ENCODE data around the gene KHDC4. TPM values are rescaled to one million over a fixed set of nuclear protein-coding genes. Genes with fewer than 3 reads are reported as not detected.

Gene KHDC4
- polyA plus RNA-seq, 1 donor from 2014 or later, result 97.1 TPM

DNA sequence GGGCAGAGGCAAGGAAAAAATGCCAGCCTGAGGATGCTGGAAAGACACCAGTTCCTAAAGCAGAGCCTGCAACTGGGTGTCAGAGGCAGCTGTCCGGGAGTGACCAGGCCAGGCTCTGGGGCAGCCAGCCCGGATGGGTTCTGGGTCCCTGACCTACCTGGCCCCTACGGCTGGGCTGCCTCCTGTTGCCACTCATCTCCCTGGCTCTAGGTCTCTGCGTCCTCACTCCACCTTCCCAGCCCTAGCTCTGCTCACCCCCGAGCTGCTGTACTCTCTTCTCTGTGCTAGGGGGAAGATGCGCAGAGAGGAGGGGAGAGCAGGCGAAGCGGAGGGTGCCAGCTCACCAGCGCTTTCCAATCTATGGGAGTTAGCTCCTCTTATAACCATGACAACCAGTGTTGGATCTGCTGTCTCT is 35.2 kb upstream of the KHDC4 start:
- Histone ChIP-seq H3K27me3 (ENCODE audit: insufficient read depth, low read depth, low read length) (no peaks in the 10 kb centered on the region), H3K36me3 (ENCODE audit: insufficient read depth, low read length) (peaks cover 9% of the 10 kb centered on the region), H3K9me2 (ENCODE audit: insufficient read depth, low read length) (no peaks in the 10 kb centered on the region), H3K9ac (ENCODE audit: low read length) (no peak overlapping the region), H3K9me3 (ENCODE audit: low read length) (no peaks in the 10 kb centered on the region), H3K4me3 (ENCODE audit: low read length) (no peak overlapping the region), H3F3A (ENCODE audit: insufficient read depth, low read length, poor library complexity, severe bottlenecking) (no peaks in the 10 kb centered on the region), H3K79me2 (replicated peaks; ENCODE audit: insufficient read depth, low read length) (peaks cover 51% of the 10 kb centered on the region), H3K4me2 (ENCODE audit: low read length) (no peak overlapping the region), H4K20me1 (ENCODE audit: insufficient read depth) (no peaks in the 10 kb centered on the region), H3K27ac (ENCODE audit: low read length) (no peak overlapping the region), H2AFZ (ENCODE audit: low read depth, low read length) (no peak overlapping the region)
- TF ChIP-seq EZH2 (IDR thresholded peaks at IDR 0.05; ENCODE audit: borderline replicate concordance, insufficient read depth, low read length, poor library complexity, severe bottlenecking) (no peak), TAF1 (IDR thresholded peaks at IDR 0.05; ENCODE audit: low read depth) (no peak), MXI1 (conservative IDR thresholded peaks at IDR 0.05; ENCODE audit: poor library complexity, severe bottlenecking) (no peak), EP300 (conservative IDR thresholded peaks at IDR 0.05; ENCODE audit: poor library complexity, severe bottlenecking) (no peak), RAD21 (conservative IDR thresholded peaks at IDR 0.05) (no peak)
- TF ChIP-seq, protein P1, sequence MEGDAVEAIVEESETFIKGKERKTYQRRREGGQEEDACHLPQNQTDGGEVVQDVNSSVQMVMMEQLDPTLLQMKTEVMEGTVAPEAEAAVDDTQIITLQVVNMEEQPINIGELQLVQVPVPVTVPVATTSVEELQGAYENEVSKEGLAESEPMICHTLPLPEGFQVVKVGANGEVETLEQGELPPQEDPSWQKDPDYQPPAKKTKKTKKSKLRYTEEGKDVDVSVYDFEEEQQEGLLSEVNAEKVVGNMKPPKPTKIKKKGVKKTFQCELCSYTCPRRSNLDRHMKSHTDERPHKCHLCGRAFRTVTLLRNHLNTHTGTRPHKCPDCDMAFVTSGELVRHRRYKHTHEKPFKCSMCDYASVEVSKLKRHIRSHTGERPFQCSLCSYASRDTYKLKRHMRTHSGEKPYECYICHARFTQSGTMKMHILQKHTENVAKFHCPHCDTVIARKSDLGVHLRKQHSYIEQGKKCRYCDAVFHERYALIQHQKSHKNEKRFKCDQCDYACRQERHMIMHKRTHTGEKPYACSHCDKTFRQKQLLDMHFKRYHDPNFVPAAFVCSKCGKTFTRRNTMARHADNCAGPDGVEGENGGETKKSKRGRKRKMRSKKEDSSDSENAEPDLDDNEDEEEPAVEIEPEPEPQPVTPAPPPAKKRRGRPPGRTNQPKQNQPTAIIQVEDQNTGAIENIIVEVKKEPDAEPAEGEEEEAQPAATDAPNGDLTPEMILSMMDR (IDR thresholded peaks at IDR 0.05; ENCODE audit: poor library complexity, severe bottlenecking), result no peak

DNA sequence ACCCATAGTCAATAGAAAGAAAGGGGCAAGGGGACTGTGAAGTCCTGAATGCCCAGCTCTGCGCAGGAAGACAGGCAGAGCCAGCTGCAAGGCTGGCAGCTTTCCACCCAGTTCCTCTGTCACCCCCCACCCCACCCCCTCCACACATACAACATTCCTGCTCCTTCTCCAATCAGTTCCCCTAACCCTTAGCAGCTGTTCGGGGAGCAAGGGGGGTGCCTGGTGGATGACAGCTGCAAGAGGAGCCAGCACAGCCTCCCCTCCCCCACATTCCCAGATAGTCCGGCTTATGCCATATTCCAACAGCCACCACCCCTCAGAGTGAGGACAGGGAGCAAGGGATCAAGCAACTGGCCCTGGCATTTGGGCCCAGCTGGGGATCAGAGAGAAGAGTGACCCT is 34.5 kb upstream of the KHDC4 start:
- TF ChIP-seq MXI1 (conservative IDR thresholded peaks at IDR 0.05; ENCODE audit: poor library complexity, severe bottlenecking) (no peak), EZH2 (IDR thresholded peaks at IDR 0.05; ENCODE audit: borderline replicate concordance, insufficient read depth, low read length, poor library complexity, severe bottlenecking) (no peak)
- Histone ChIP-seq H3F3A (ENCODE audit: insufficient read depth, low read length, poor library complexity, severe bottlenecking) (no peaks in the 10 kb centered on the region), H3K79me2 (replicated peaks; ENCODE audit: insufficient read depth, low read length) (peaks cover 44% of the 10 kb centered on the region), H2AFZ (ENCODE audit: low read depth, low read length) (no peak overlapping the region), H3K9me2 (ENCODE audit: insufficient read depth, low read length) (no peaks in the 10 kb centered on the region), H3K27ac (ENCODE audit: low read length) (no peak overlapping the region), H3K36me3 (ENCODE audit: insufficient read depth, low read length) (peaks cover 9% of the 10 kb centered on the region), H3K27me3 (ENCODE audit: insufficient read depth, low read depth, low read length) (no peaks in the 10 kb centered on the region), H3K4me2 (ENCODE audit: low read length) (no peak overlapping the region), H3K9me3 (ENCODE audit: low read length) (no peaks in the 10 kb centered on the region), H3K4me3 (ENCODE audit: low read length) (no peak overlapping the region), H4K20me1 (ENCODE audit: insufficient read depth) (no peaks in the 10 kb centered on the region), H3K9ac (ENCODE audit: low read length) (no peak overlapping the region)

DNA sequence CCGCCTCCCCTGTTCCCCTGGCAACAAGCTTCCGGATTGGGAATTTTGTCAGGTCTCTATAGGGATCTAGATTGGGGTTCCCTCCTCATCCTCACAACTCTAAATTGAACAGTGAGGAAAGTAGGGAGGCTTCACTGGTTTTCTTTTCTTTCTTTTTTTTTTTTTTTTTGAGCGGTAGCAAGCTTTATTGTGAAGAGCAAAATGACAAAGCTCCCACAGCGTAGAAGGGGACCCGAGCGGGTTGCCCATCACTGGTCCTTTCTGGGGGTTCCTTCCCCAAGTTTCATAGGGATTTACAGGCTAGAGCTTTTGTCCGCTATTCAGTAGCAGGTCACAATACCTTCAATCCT is 33.8 kb upstream of the KHDC4 start:
- Histone ChIP-seq H3K9me3 (ENCODE audit: low read length) (no peaks in the 10 kb centered on the region), H4K20me1 (ENCODE audit: insufficient read depth) (no peaks in the 10 kb centered on the region), H3K9ac (ENCODE audit: low read length) (no peak overlapping the region), H3K27me3 (ENCODE audit: insufficient read depth, low read depth, low read length) (no peaks in the 10 kb centered on the region), H3K36me3 (ENCODE audit: insufficient read depth, low read length) (peaks cover 9% of the 10 kb centered on the region), H3F3A (ENCODE audit: insufficient read depth, low read length, poor library complexity, severe bottlenecking) (no peaks in the 10 kb centered on the region), H3K9me2 (ENCODE audit: insufficient read depth, low read length) (no peaks in the 10 kb centered on the region), H3K4me2 (ENCODE audit: low read length) (no peak overlapping the region), H3K79me2 (replicated peaks; ENCODE audit: insufficient read depth, low read length) (peaks cover 38% of the 10 kb centered on the region), H2AFZ (ENCODE audit: low read depth, low read length) (no peak overlapping the region), H3K27ac (ENCODE audit: low read length) (no peak overlapping the region), H3K4me3 (ENCODE audit: low read length) (no peak overlapping the region)
- TF ChIP-seq RAD21 (conservative IDR thresholded peaks at IDR 0.05) (no peak), TAF1 (IDR thresholded peaks at IDR 0.05; ENCODE audit: low read depth) (no peak), EZH2 (IDR thresholded peaks at IDR 0.05; ENCODE audit: borderline replicate concordance, insufficient read depth, low read length, poor library complexity, severe bottlenecking) (no peak), EP300 (conservative IDR thresholded peaks at IDR 0.05; ENCODE audit: poor library complexity, severe bottlenecking) (no peak)
- TF ChIP-seq, protein P2, sequence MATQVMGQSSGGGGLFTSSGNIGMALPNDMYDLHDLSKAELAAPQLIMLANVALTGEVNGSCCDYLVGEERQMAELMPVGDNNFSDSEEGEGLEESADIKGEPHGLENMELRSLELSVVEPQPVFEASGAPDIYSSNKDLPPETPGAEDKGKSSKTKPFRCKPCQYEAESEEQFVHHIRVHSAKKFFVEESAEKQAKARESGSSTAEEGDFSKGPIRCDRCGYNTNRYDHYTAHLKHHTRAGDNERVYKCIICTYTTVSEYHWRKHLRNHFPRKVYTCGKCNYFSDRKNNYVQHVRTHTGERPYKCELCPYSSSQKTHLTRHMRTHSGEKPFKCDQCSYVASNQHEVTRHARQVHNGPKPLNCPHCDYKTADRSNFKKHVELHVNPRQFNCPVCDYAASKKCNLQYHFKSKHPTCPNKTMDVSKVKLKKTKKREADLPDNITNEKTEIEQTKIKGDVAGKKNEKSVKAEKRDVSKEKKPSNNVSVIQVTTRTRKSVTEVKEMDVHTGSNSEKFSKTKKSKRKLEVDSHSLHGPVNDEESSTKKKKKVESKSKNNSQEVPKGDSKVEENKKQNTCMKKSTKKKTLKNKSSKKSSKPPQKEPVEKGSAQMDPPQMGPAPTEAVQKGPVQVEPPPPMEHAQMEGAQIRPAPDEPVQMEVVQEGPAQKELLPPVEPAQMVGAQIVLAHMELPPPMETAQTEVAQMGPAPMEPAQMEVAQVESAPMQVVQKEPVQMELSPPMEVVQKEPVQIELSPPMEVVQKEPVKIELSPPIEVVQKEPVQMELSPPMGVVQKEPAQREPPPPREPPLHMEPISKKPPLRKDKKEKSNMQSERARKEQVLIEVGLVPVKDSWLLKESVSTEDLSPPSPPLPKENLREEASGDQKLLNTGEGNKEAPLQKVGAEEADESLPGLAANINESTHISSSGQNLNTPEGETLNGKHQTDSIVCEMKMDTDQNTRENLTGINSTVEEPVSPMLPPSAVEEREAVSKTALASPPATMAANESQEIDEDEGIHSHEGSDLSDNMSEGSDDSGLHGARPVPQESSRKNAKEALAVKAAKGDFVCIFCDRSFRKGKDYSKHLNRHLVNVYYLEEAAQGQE (IDR thresholded peaks at IDR 0.05; ENCODE audit: borderline replicate concordance), result no peak

Data from neural cell (in vitro differentiated cells).